SK-N-SH (cell line): ENCODE data around the gene CHAC2.

Experiments
- CTCF ChIP-seq: fragments of 200-600 bp; sonication (generic); IDR thresholded peaks from 2 replicates; pipeline ENCODE4 v1.6.1; 2017; ENCODE audit warnings: antibody characterized with exemption, mild to moderate bottlenecking, moderate library complexity
- MAX ChIP-seq: IDR thresholded peaks from 2 replicates; pipeline ENCODE4 v1.4.0; 2012; ENCODE audit warnings: low read depth
- MXI1 ChIP-seq: IDR thresholded peaks from 2 replicates; pipeline ENCODE4 v1.6.1; 2012; ENCODE audit warnings: mild to moderate bottlenecking, low read depth, low read length, improper control_type of control experiment
- NRF1 ChIP-seq: IDR thresholded peaks from 2 replicates; pipeline ENCODE4 v1.6.1; 2012; ENCODE audit warnings: low read depth, mild to moderate bottlenecking, low read length
- POLR2AphosphoS5 ChIP-seq: IDR thresholded peaks from 2 replicates; pipeline ENCODE4 v1.6.1; 2012; ENCODE audit warnings: low read depth, low read length
- REST ChIP-seq: IDR thresholded peaks from 2 replicates; pipeline ENCODE4 v1.6.1; 2012; ENCODE audit warnings: mild to moderate bottlenecking, low read depth, low read length, moderate library complexity
- SIN3A ChIP-seq: IDR thresholded peaks from 2 replicates; pipeline ENCODE4 v1.6.1; 2012; ENCODE audit warnings: low read depth, mild to moderate bottlenecking, low read length, moderate library complexity, borderline replicate concordance
- TAF1 ChIP-seq: IDR thresholded peaks from 2 replicates; pipeline ENCODE4 v1.6.1; 2012; ENCODE audit warnings: low read depth, mild to moderate bottlenecking, low read length, moderate library complexity, borderline replicate concordance

- TF ChIP-seq MXI1 (no peak), CTCF (no peak), MAX (no peak), TAF1 (no peak), POLR2AphosphoS5 (no peak), SIN3A (no peak), NRF1 (no peak), REST (no peak)
These were observed 15.1 kb downstream of the CHAC2 start for GRCh38 chr2:53782676-53783075.
